Astrocyte (in vitro differentiated cells and primary cell): ENCODE data around the gene SLIT3. TPM values are rescaled to one million over a fixed set of nuclear protein-coding genes. Genes with fewer than 3 reads are reported as not detected.

ENCODE experiments used
- DNase-seq: peaks from one replicate; pipeline ENCODE4 v3.0.0-alpha.2; 2010; ENCODE audit warnings: low read depth
- FAIRE-seq: peaks from 2 replicates; lab custom pipeline; 2011; peaks lifted over from hg19 to GRCh38; lab: Jason Lieb, UNC
- H2AFZ ChIP-seq: 2 replicates; pipeline ENCODE4 v1.6.0; 2012; ENCODE audit warnings: low read depth, low read length, inconsistent platforms
- H3K27ac ChIP-seq: 2 replicates; pipeline ENCODE4 v1.5.1; 2011; ENCODE audit warnings: low read depth, low read length, inconsistent platforms
- H3K27me3 ChIP-seq: 2 replicates; pipeline ENCODE4 v1.6.0; 2011; ENCODE audit warnings: low read length, inconsistent platforms; ENCODE audit not compliant: insufficient read depth
- H3K36me3 ChIP-seq: 2 replicates; pipeline ENCODE4 v1.5.1; 2011; ENCODE audit warnings: low read length, inconsistent platforms; ENCODE audit not compliant: insufficient read depth
- H3K4me1 ChIP-seq: 2 replicates; pipeline ENCODE4 v1.5.1; 2011; ENCODE audit warnings: low read length, inconsistent platforms; ENCODE audit not compliant: insufficient read depth
- H3K4me2 ChIP-seq: 2 replicates; pipeline ENCODE4 v1.6.0; 2012; ENCODE audit warnings: low read length, inconsistent platforms
- H3K4me3 ChIP-seq: 2 replicates; pipeline ENCODE4 v1.5.1; 2011; ENCODE audit warnings: low read depth, mild to moderate bottlenecking, low read length, inconsistent platforms; ENCODE audit not compliant: insufficient read depth
- H3K79me2 ChIP-seq: 2 replicates; pipeline ENCODE4 v1.6.0; 2012; ENCODE audit warnings: mild to moderate bottlenecking, low read length, inconsistent platforms; ENCODE audit not compliant: insufficient read depth
- H3K9ac ChIP-seq: 2 replicates; pipeline ENCODE4 v1.6.0; 2012; ENCODE audit warnings: mild to moderate bottlenecking, low read length, inconsistent platforms
- H3K9me3 ChIP-seq: 2 replicates; pipeline ENCODE4 v1.5.1; 2012; ENCODE audit warnings: low read depth, mild to moderate bottlenecking, low read length, inconsistent platforms; ENCODE audit not compliant: insufficient read depth
- H4K20me1 ChIP-seq: 2 replicates; pipeline ENCODE4 v1.6.0; 2012; ENCODE audit warnings: low read length, inconsistent platforms; ENCODE audit not compliant: insufficient read depth
- H3K27ac Mint-ChIP-seq: one replicate; pipeline ENCODE4 v1.8.0; 2021; ENCODE audit warnings: mild to moderate bottlenecking, mixed read lengths; ENCODE audit not compliant: unreplicated experiment
- H3K27me3 Mint-ChIP-seq: one replicate; pipeline ENCODE4 v1.8.0; 2021; ENCODE audit warnings: low read depth, mixed read lengths; ENCODE audit not compliant: unreplicated experiment
- H3K36me3 Mint-ChIP-seq: one replicate; pipeline ENCODE4 v1.8.0; 2021; ENCODE audit warnings: low read depth, mixed read lengths; ENCODE audit not compliant: unreplicated experiment
- H3K4me1 Mint-ChIP-seq: one replicate; pipeline ENCODE4 v1.8.0; 2021; ENCODE audit warnings: low read depth, mixed read lengths; ENCODE audit not compliant: unreplicated experiment
- H3K4me3 Mint-ChIP-seq: one replicate; pipeline ENCODE4 v1.8.0; 2021; ENCODE audit warnings: mild to moderate bottlenecking, moderate library complexity, mixed read lengths; ENCODE audit not compliant: unreplicated experiment
- H3K9me3 Mint-ChIP-seq: one replicate; pipeline ENCODE4 v1.8.0; 2021; ENCODE audit warnings: mild to moderate bottlenecking, mixed read lengths; ENCODE audit not compliant: unreplicated experiment
- CTCF ChIP-seq: IDR thresholded peaks from 2 replicates; pipeline ENCODE4 v1.5.1; 2011; ENCODE audit warnings: low read depth, mild to moderate bottlenecking, inconsistent platforms, low read length, moderate library complexity; ENCODE audit not compliant: insufficient read depth
- EZH2 ChIP-seq: IDR thresholded peaks from 2 replicates; pipeline ENCODE4 v1.6.1; 2012; ENCODE audit warnings: mild to moderate bottlenecking, low read length, inconsistent platforms; ENCODE audit not compliant: insufficient read depth
- total RNA-seq: library from RNA; stranded (reverse); gene quantifications from 2 replicates; pipeline ENCODE4 v1.2.1, GENCODE V29; 2021

The SLIT3 gene
- total RNA-seq, 1 donor from 2014 or later: 20.7 TPM

GRCh38 chr5:168790671-168791250 lies 510.2 kb downstream of the SLIT3 start:
- Mint-ChIP-seq H3K27me3 (no peaks in the 10 kb centered on the region), H3K27ac (no peak overlapping the region), H3K9me3 (no peaks in the 10 kb centered on the region), H3K4me1 (peaks cover 49% of the 10 kb centered on the region), H3K4me3 (no peak overlapping the region), H3K36me3 (peaks cover 2% of the 10 kb centered on the region)
- peaks cover 17% of the 10 kb centered on the region for H3K4me1 ChIP-seq
- no peak overlapping the region for H3K27ac ChIP-seq
- no peaks in the 10 kb centered on the region for H3K27me3 ChIP-seq
- H3K36me3 ChIP-seq: no peaks in the 10 kb centered on the region
- no peak overlapping the region for H3K9ac ChIP-seq
- H3K4me2 ChIP-seq: no peak overlapping the region
- FAIRE-seq (no peak), DNase-seq (no peak)
- no peaks in the 10 kb centered on the region for H4K20me1 ChIP-seq
- H3K4me3 ChIP-seq: no peak overlapping the region
- no peak overlapping the region for H2AFZ ChIP-seq
- TF ChIP-seq EZH2: no peak
- no peak for TF ChIP-seq CTCF
- H3K9me3 ChIP-seq: no peaks in the 10 kb centered on the region
- H3K79me2 ChIP-seq: no peaks in the 10 kb centered on the region

GRCh38 chr5:168790002-168790635 lies 510.8 kb downstream of the SLIT3 start:
- no peaks in the 10 kb centered on the region for H3K27me3 Mint-ChIP-seq
- DNase-seq (no peak), FAIRE-seq (no peak)
- Histone ChIP-seq H3K36me3 (no peaks in the 10 kb centered on the region), H3K4me1 (peaks cover 17% of the 10 kb centered on the region), H4K20me1 (no peaks in the 10 kb centered on the region), H3K9me3 (no peaks in the 10 kb centered on the region), H3K27ac (no peak overlapping the region), H2AFZ (no peak overlapping the region), H3K79me2 (no peaks in the 10 kb centered on the region), H3K4me3 (no peak overlapping the region), H3K27me3 (no peaks in the 10 kb centered on the region), H3K9ac (no peak overlapping the region), H3K4me2 (no peak overlapping the region)
- peaks cover 55% of the 10 kb centered on the region for H3K4me1 Mint-ChIP-seq
- TF ChIP-seq EZH2 (no peak), CTCF (no peak)
- H3K9me3 Mint-ChIP-seq: no peaks in the 10 kb centered on the region
- no peak overlapping the region for H3K27ac Mint-ChIP-seq
- no peak overlapping the region for H3K4me3 Mint-ChIP-seq
- H3K36me3 Mint-ChIP-seq: peaks cover 2% of the 10 kb centered on the region

- TF ChIP-seq CTCF (no peak), EZH2 (no peak)
- H3K4me3 Mint-ChIP-seq: no peak overlapping the region
- H3K27ac ChIP-seq: no peak overlapping the region
Measured at GRCh38 chr5:168788786-168789185, 512.2 kb downstream of the SLIT3 start.

More at GRCh38 chr5:168788786-168789185, 512.2 kb downstream of the SLIT3 start:
- no peak overlapping the region for H2AFZ ChIP-seq
- no peaks in the 10 kb centered on the region for H3K36me3 ChIP-seq
- H3K4me1 Mint-ChIP-seq: peaks cover 44% of the 10 kb centered on the region
- H3K27me3 ChIP-seq: no peaks in the 10 kb centered on the region
- no peak overlapping the region for H3K4me2 ChIP-seq
- no peak for FAIRE-seq
- no peak overlapping the region for H3K4me3 ChIP-seq
- no peak overlapping the region for H3K9ac ChIP-seq
- DNase-seq: no peak
- H3K9me3 Mint-ChIP-seq: no peaks in the 10 kb centered on the region
- H3K4me1 ChIP-seq: peaks cover 10% of the 10 kb centered on the region
- no peak overlapping the region for H3K27ac Mint-ChIP-seq
- H3K9me3 ChIP-seq: no peaks in the 10 kb centered on the region
- H4K20me1 ChIP-seq: no peaks in the 10 kb centered on the region
- peaks cover 10% of the 10 kb centered on the region for H3K36me3 Mint-ChIP-seq
- H3K27me3 Mint-ChIP-seq: no peaks in the 10 kb centered on the region
- no peaks in the 10 kb centered on the region for H3K79me2 ChIP-seq
